HS-27A (cell line): Measurements from ENCODE around the gene ARFRP1.

ENCODE experiments used
- DNase-seq: peaks from one replicate; pipeline ENCODE4 v3.0.0-alpha.2; 2012; ENCODE audit warnings: low read depth, missing footprints

ARFRP1 gene

GRCh38 chr20:63701329-63702035, 6.3 kb downstream of the ARFRP1 start:
- DNase-seq: no peak

GRCh38 chr20:63701051-63701328, 6.8 kb downstream of the ARFRP1 start:
- no peak for DNase-seq

- no peak for DNase-seq
Observed at GRCh38 chr20:63700199-63701050, 7.4 kb downstream of the ARFRP1 start.

GRCh38 chr20:63699466-63700198, 8.1 kb downstream of the ARFRP1 start:
- DNase-seq: no peak

GRCh38 chr20:63698739-63699465, 8.9 kb downstream of the ARFRP1 start:
- DNase-seq: peak; percentile 67

GRCh38 chr20:63697868-63698545, 9.8 kb downstream of the ARFRP1 start:
- DNase-seq: no peak

GRCh38 chr20:63697357-63697867, 10.4 kb downstream of the ARFRP1 start:
- no peak for DNase-seq

- DNase-seq: no peak
Observed at GRCh38 chr20:63696628-63697356, 11.0 kb downstream of the ARFRP1 start, which contains the start of gene TNFRSF6B. TNFRSF6B (plus strand) TSS chr20:63696652; CDS start chr20:63696768, 116 bp downstream.

GRCh38 chr20:63696306-63696627, 11.5 kb downstream of the ARFRP1 start:
- DNase-seq: no peak

GRCh38 chr20:63695424-63696305, 12.1 kb downstream of the ARFRP1 start:
- DNase-seq: no peak

- no peak for DNase-seq
Observed at GRCh38 chr20:63694584-63695423, 13.0 kb downstream of the ARFRP1 start.

GRCh38 chr20:63693733-63694583, 13.8 kb downstream of the ARFRP1 start:
- DNase-seq: no peak

- no peak for DNase-seq
Observed at GRCh38 chr20:63693083-63693732, 14.6 kb downstream of the ARFRP1 start.

GRCh38 chr20:63692436-63693082, 15.2 kb downstream of the ARFRP1 start:
- DNase-seq: no peak

GRCh38 chr20:63691711-63692435, 15.9 kb downstream of the ARFRP1 start:
- DNase-seq: no peak
